DOHH2 (cell line): ENCODE results near the gene PADI1.

Experiments used
- H3F3A ChIP-seq: fragments of 200-600 bp; sonication (generic), shearing (Covaris generic); 2 replicates; pipeline ENCODE4 v1.6.0; 2016; ENCODE audit warnings: antibody characterized with exemption, mild to moderate bottlenecking; ENCODE audit not compliant: control insufficient read depth, insufficient read depth
- H3K27ac ChIP-seq: fragments of 200-600 bp; sonication (generic); 2 replicates; pipeline ENCODE4 v1.5.1; 2014; ENCODE audit warnings: low read depth, mild to moderate bottlenecking, low read length, moderate library complexity
- H3K27me3 ChIP-seq: fragments of 200-600 bp; sonication (generic); 2 replicates; pipeline ENCODE4 v1.6.1; 2014; ENCODE audit warnings: mild to moderate bottlenecking, low read length, mixed read lengths; ENCODE audit not compliant: control insufficient read depth
- H3K36me3 ChIP-seq: fragments of 200-600 bp; sonication (generic); 2 replicates; pipeline ENCODE4 v1.6.1; 2014; ENCODE audit warnings: mild to moderate bottlenecking, low read length, moderate library complexity, mixed read lengths; ENCODE audit not compliant: control insufficient read depth
- H3K4me1 ChIP-seq: fragments of 200-600 bp; sonication (generic); 2 replicates; pipeline ENCODE4 v1.6.1; 2014; ENCODE audit warnings: mild to moderate bottlenecking, low read length, mixed read lengths; ENCODE audit not compliant: control insufficient read depth
- H3K4me2 ChIP-seq: fragments of 200-600 bp; sonication (generic); 2 replicates; pipeline ENCODE4 v1.6.0; 2014; ENCODE audit warnings: mild to moderate bottlenecking, low read length, moderate library complexity
- H3K4me3 ChIP-seq: fragments of 200-600 bp; sonication (generic); 2 replicates; pipeline ENCODE4 v1.5.1; 2014; ENCODE audit warnings: mild to moderate bottlenecking, low read length, mixed read lengths
- H3K79me2 ChIP-seq: fragments of 200-600 bp; sonication (generic); 2 replicates; pipeline ENCODE4 v1.6.1; 2014; ENCODE audit warnings: mild to moderate bottlenecking, low read length, mixed read lengths; ENCODE audit not compliant: control insufficient read depth
- H3K9me2 ChIP-seq: fragments of 200-600 bp; sonication (generic); replicated peaks from 2 replicates; pipeline ENCODE4 v1.6.1; 2014; ENCODE audit warnings: mild to moderate bottlenecking, low read length, mixed read lengths; ENCODE audit not compliant: control insufficient read depth
- H3K9me3 ChIP-seq: fragments of 200-600 bp; sonication (generic); 2 replicates; pipeline ENCODE4 v1.6.1; 2014; ENCODE audit warnings: antibody characterized with exemption, low read length, mixed read lengths; ENCODE audit not compliant: control insufficient read depth, insufficient read depth
- H4K20me1 ChIP-seq: fragments of 200-600 bp; sonication (generic); 2 replicates; pipeline ENCODE4 v1.6.0; 2014; ENCODE audit warnings: low read depth, mild to moderate bottlenecking, antibody characterized with exemption, low read length, moderate library complexity; ENCODE audit not compliant: control insufficient read depth, insufficient read depth
- EZH2phosphoT487 ChIP-seq: fragments of 200-600 bp; sonication (generic); IDR thresholded peaks from 2 replicates; pipeline ENCODE4 v1.6.1; 2017; ENCODE audit warnings: borderline replicate concordance, mild to moderate bottlenecking, antibody characterized with exemption, low read length, moderate library complexity, mixed read lengths
- TF ChIP-seq, protein P1 (sequence below): fragments of 200-600 bp; sonication (generic); IDR thresholded peaks from one replicate; pipeline ENCODE4 v1.5.1; 2014; ENCODE audit warnings: antibody characterized with exemption, mild to moderate bottlenecking, low read depth, low read length; ENCODE audit not compliant: poor library complexity, severe bottlenecking

Gene PADI1

DNA sequence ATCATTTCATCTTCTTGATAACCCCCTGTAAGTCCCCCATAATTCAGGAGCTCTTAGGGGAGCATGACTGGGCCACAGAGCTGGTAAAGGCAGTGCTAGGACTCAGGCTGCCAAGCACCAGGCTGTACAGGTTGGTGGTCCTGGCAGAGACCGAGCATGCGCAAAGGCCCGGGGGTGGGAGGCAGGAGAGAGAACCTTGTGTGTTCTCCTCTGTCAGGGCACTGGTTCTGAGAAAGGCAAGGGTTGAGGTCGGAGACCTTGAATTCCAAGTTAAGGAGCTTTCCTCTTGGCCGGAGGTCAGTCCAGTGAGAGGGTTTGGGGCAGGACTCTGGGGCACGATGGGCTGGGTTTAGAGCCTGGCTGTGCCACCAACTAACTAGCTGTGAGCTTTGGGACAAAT, 67.1 kb downstream of the PADI1 start:
- H3K27ac ChIP-seq, result no peak overlapping the region

DNA sequence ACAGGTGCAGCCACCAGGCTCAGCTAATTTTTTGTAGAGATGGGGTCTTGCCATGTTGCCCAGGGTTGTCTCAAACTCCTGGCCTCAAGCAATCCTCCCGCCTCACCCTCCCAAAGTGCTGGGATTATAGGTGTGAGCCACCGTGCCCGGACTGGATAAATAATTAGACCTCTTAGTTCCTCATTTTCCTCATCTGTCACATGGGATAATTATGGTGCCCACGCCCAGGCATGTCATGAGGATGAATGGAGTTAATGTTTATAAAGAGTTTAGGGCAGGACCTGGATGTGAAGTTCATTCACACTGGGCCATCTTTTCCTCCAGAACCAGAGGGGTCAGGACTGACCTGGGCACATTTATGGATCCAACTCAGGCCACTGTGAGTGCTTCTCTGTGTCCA, 67.7 kb downstream of the PADI1 start:
- Histone ChIP-seq H3K4me2 (no peak overlapping the region), H4K20me1 (no peaks in the 10 kb centered on the region), H3K27ac (no peak overlapping the region), H3F3A (no peaks in the 10 kb centered on the region), H3K36me3 (no peaks in the 10 kb centered on the region), H3K4me1 (no peaks in the 10 kb centered on the region), H3K79me2 (no peaks in the 10 kb centered on the region), H3K27me3 (no peaks in the 10 kb centered on the region), H3K4me3 (no peak overlapping the region), H3K9me2 (no peaks in the 10 kb centered on the region), H3K9me3 (no peaks in the 10 kb centered on the region)
- TF ChIP-seq EZH2phosphoT487, result no peak
- TF ChIP-seq, protein P1, sequence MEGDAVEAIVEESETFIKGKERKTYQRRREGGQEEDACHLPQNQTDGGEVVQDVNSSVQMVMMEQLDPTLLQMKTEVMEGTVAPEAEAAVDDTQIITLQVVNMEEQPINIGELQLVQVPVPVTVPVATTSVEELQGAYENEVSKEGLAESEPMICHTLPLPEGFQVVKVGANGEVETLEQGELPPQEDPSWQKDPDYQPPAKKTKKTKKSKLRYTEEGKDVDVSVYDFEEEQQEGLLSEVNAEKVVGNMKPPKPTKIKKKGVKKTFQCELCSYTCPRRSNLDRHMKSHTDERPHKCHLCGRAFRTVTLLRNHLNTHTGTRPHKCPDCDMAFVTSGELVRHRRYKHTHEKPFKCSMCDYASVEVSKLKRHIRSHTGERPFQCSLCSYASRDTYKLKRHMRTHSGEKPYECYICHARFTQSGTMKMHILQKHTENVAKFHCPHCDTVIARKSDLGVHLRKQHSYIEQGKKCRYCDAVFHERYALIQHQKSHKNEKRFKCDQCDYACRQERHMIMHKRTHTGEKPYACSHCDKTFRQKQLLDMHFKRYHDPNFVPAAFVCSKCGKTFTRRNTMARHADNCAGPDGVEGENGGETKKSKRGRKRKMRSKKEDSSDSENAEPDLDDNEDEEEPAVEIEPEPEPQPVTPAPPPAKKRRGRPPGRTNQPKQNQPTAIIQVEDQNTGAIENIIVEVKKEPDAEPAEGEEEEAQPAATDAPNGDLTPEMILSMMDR, result no peak

More for the DNA sequence above, 67.1 kb downstream of the PADI1 start:
- Histone ChIP-seq H3K4me3 (no peak overlapping the region), H3K4me2 (no peak overlapping the region), H3K36me3 (no peaks in the 10 kb centered on the region), H3K79me2 (no peaks in the 10 kb centered on the region), H3K9me3 (no peaks in the 10 kb centered on the region), H3K9me2 (no peaks in the 10 kb centered on the region), H3K4me1 (no peaks in the 10 kb centered on the region), H3K27me3 (no peaks in the 10 kb centered on the region), H4K20me1 (no peaks in the 10 kb centered on the region), H3F3A (no peaks in the 10 kb centered on the region)
- no peak for TF ChIP-seq EZH2phosphoT487

DNA sequence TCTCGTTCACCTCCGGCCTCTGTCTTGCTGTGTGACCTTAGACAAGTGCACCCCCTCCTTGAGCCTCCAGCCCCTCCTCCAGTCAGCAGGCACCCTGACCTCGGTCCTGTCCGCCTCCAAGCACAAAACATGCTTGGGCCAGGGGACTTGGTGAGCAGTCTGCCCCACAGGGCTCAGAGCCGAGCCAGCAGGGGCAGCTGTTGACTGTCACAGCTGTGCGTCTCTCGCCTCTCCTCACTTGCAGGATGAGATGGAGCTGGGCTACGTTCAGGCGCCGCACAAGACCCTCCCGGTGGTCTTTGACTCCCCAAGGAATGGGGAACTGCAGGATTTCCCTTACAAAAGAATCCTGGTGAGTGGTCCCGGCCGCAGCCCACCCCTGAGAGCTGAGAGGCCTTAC, 68.2 kb downstream of the PADI1 start:
- no peaks in the 10 kb centered on the region for H3K36me3 ChIP-seq
- H3K79me2 ChIP-seq, result no peaks in the 10 kb centered on the region
- no peak overlapping the region for H3K27ac ChIP-seq
- no peaks in the 10 kb centered on the region for H3F3A ChIP-seq
- no peak overlapping the region for H3K4me2 ChIP-seq
- H3K4me1 ChIP-seq, result no peaks in the 10 kb centered on the region
- H3K27me3 ChIP-seq, result no peaks in the 10 kb centered on the region
- H3K4me3 ChIP-seq, result no peak overlapping the region
- no peaks in the 10 kb centered on the region for H4K20me1 ChIP-seq
- no peaks in the 10 kb centered on the region for H3K9me2 ChIP-seq
- no peaks in the 10 kb centered on the region for H3K9me3 ChIP-seq
- no peak for TF ChIP-seq EZH2phosphoT487
- TF ChIP-seq, protein P1, result no peak

DNA sequence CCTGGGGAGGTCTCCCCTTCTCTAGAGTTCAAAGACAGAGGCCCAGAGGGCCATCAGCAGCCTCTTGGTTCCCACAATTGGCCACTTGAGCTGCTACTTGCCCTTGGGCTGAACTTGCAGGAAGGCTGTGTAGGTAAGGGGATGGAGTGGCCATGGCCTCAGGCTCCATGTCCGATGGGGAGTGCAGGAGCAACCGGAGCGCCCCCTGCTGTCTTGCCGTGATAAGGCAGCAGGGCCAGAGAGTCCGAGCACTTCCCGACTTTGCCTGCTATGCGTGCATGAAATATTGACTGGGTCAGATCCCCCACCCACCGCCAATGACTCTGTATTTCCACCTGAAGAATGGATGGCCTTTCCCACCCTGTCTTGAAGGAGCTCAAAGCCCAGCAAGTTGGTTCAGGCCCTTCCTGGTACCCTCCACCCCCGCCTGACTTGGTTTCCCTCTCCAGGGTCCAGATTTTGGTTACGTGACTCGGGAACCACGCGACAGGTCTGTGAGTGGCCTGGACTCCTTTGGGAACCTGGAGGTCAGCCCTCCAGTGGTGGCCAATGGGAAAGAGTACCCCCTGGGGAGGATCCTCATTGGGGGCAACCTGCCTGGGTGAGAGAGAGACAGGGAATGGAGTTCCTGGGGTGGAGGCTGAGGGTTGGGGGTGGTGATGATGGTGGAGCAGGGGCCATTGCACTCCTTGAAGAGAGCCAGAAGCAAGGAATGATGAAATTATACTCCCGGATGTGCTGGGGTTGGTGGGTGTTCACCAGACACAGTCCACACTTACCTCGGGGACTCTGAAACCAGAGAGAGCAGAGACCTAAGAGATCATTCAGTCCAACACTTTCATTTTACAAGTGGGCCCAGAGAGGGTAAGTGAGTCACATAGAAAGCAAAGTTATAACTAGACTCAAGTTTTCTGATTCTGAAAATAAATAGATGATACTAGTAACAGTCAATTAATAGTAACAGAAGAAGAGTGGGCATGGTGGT, 69.5 kb downstream of the PADI1 start:
- Histone ChIP-seq H3K9me2 (no peaks in the 10 kb centered on the region), H3K79me2 (no peaks in the 10 kb centered on the region), H3F3A (no peaks in the 10 kb centered on the region), H3K4me2 (no peak overlapping the region), H3K36me3 (no peaks in the 10 kb centered on the region), H3K4me3 (no peak overlapping the region), H3K27ac (no peak overlapping the region), H3K9me3 (no peaks in the 10 kb centered on the region), H3K4me1 (no peaks in the 10 kb centered on the region), H3K27me3 (no peaks in the 10 kb centered on the region), H4K20me1 (no peaks in the 10 kb centered on the region)
- no peak for TF ChIP-seq EZH2phosphoT487
- TF ChIP-seq, protein P1, result peak; percentile 84
